Urinary bladder (tissue), 4 donors: ENCODE results near the gene RAB36. TPM values are rescaled to one million over a fixed set of nuclear protein-coding genes. Genes with fewer than 3 reads are reported as not detected.

ENCODE experiments used
- DNase-seq: peaks from one replicate; pipeline ENCODE4 v3.0.0-alpha.2; 2015; ENCODE audit errors: extremely low spot score
- H3K27ac ChIP-seq: one replicate; pipeline ENCODE4 v1.5.1; 2013; ENCODE audit warnings: low read depth, mild to moderate bottlenecking, moderate library complexity
- H3K36me3 ChIP-seq: one replicate; pipeline ENCODE4 v1.6.1; 2013; ENCODE audit warnings: mild to moderate bottlenecking, moderate library complexity; ENCODE audit not compliant: insufficient read depth
- H3K4me1 ChIP-seq: one replicate; pipeline ENCODE4 v1.6.1; 2013; ENCODE audit warnings: mild to moderate bottlenecking, moderate library complexity; ENCODE audit not compliant: insufficient read depth
- H3K4me3 ChIP-seq: one replicate; pipeline ENCODE4 v1.5.1; 2013; ENCODE audit warnings: low read depth, low read length
- WGBS: extraction: QIAGEN DNeasy Blood & Tissue Kit; methylation state at CpG from one replicate; pipeline ENCODE4 v1.1.7; 2013; 5-methylcytosine and 5-hydroxymethylcytosine counted together
- polyA plus RNA-seq: library from polyadenylated mRNA; stranded (reverse); fragments of 200-250 nt; gene quantifications from one replicate; pipeline ENCODE4 v1.2.3, GENCODE V29; 2013
- total RNA-seq: library from RNA; depleted of rRNA; stranded (reverse); fragments of >200 nt; gene quantifications from one replicate; pipeline ENCODE4 v1.2.3, GENCODE V29; 2014
- donor health status: healthy with polysubstance abuse.
- donor health status: healthy.

The RAB36 gene
- total and polyA plus RNA-seq, 2 donors: 2.0 to 3.7 TPM

GRCh38 chr22:23204125-23204488, 58.8 kb downstream of the RAB36 start:
- DNase-seq: no peak

DNA sequence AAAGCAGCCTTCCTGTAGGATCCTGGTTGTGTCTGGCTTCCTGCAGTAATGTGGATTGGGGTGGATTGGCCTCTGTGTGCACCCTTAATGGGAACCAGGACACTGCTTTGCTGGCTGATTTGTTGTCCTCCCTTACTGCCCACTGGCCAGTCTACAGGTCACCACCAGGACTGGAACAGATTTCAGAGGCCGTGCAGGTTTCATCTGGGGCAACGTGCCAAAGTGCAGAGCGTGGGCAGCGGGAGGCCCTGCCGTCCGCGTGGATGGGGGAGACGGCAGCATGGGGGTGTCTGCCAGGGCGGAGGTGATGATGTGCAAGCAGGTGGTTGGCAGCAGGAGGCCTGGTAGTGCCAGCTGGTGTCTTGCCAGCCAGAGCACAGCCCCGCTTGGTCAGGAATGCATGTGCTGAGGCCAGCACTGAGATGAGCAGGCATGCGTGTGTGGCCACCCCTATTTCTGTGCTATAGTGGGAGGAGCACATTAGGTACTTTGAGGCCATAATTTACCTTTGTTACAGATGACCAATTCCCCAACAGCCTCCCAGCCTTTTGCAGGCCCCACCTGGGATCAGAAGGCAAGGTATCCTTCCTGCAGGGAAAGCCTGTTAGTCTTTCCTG, 59.4 kb downstream of the RAB36 start:
- no peaks in the 10 kb centered on the region for H3K4me1 ChIP-seq
- 40% methylated on average over 11 of the region's 11 CpGs for WGBS
- H3K36me3 ChIP-seq: no peaks in the 10 kb centered on the region
- DNase-seq: no peak
- H3K27ac ChIP-seq: no peak overlapping the region
- H3K4me3 ChIP-seq: no peak overlapping the region

More at GRCh38 chr22:23204125-23204488, 58.8 kb downstream of the RAB36 start:
- Histone ChIP-seq H3K4me3 (no peak overlapping the region), H3K36me3 (no peaks in the 10 kb centered on the region), H3K4me1 (no peaks in the 10 kb centered on the region), H3K27ac (no peak overlapping the region)
- 87% methylated on average over 11 of the region's 11 CpGs for WGBS

DNA sequence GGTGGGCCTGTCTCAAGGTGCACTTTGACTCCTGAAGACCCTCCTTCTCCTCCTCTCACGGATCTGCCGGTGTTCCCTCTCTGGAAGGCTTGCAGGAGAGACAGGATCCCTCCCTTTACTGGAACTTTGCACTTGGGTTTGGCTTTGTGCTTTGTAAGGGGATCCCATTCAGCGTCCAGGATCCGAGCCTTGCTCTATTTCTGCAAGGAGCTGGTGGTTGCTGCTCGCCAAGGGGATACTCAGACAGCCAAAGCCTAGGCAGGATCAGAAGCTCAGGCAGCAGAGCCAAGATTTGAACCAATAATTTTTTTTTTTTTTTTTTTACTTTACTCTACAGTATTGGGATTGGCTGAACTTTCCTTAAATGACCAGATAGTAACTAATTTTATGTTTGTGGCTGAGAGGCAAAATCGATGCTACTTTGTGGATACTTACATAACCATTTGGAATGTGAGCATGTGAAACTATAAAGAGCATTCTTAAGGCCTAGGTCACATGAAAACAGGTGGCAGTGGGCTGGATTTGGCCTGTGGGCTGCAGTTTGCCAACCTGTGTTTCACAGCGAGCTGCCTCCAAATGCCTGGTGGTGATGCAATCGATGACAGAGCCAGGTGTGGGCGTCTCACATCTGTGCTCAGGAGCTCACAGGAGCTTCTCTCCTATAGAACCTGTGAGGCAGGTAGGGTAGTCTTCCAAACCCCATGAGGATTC, 60.2 kb downstream of the RAB36 start:
- DNase-seq: no peak
- WGBS: 67% methylated on average over 9 of the region's 9 CpGs
- no peaks in the 10 kb centered on the region for H3K4me1 ChIP-seq
- no peak overlapping the region for H3K4me3 ChIP-seq
- H3K27ac ChIP-seq: no peak overlapping the region
- H3K36me3 ChIP-seq: no peaks in the 10 kb centered on the region

DNA sequence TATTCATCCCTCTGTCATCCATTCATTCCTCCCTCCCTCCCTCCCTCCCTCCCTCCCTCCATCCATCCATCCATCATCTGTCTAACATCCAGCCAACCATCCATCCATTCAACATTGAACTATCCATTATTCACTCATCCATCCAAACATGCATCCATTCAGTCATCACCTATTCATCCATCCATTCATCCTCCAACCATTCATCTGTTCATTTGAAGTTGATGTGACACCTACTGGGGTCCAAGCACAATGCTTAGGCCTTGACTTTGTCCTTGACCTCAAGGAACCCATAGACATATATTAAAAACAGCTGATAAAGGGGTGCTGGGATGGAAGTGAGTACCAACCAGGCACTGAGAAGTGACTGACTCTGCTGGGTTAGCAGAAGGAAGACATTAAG, 61.6 kb downstream of the RAB36 start:
- Histone ChIP-seq H3K4me1 (no peaks in the 10 kb centered on the region), H3K4me3 (no peak overlapping the region), H3K36me3 (no peaks in the 10 kb centered on the region), H3K27ac (no peak overlapping the region)
- no peak for DNase-seq

GRCh38 chr22:23207729-23208393, 62.6 kb downstream of the RAB36 start:
- no peaks in the 10 kb centered on the region for H3K36me3 ChIP-seq
- no peak overlapping the region for H3K27ac ChIP-seq
- no peak for DNase-seq
- 94% methylated on average over 11 of the region's 11 CpGs for WGBS
- H3K4me1 ChIP-seq: no peaks in the 10 kb centered on the region
- H3K4me3 ChIP-seq: no peak overlapping the region

GRCh38 chr22:23210428-23211170, 65.3 kb downstream of the RAB36 start:
- 85% methylated on average over 6 of the region's 6 CpGs for WGBS
- H3K4me3 ChIP-seq: no peak overlapping the region
- H3K4me1 ChIP-seq: no peaks in the 10 kb centered on the region
- H3K27ac ChIP-seq: no peak overlapping the region
- H3K36me3 ChIP-seq: no peaks in the 10 kb centered on the region
- DNase-seq: no peak

- H3K4me3 ChIP-seq: no peak overlapping the region
Measured at GRCh38 chr22:23211622-23212021, 66.3 kb downstream of the RAB36 start.

DNA sequence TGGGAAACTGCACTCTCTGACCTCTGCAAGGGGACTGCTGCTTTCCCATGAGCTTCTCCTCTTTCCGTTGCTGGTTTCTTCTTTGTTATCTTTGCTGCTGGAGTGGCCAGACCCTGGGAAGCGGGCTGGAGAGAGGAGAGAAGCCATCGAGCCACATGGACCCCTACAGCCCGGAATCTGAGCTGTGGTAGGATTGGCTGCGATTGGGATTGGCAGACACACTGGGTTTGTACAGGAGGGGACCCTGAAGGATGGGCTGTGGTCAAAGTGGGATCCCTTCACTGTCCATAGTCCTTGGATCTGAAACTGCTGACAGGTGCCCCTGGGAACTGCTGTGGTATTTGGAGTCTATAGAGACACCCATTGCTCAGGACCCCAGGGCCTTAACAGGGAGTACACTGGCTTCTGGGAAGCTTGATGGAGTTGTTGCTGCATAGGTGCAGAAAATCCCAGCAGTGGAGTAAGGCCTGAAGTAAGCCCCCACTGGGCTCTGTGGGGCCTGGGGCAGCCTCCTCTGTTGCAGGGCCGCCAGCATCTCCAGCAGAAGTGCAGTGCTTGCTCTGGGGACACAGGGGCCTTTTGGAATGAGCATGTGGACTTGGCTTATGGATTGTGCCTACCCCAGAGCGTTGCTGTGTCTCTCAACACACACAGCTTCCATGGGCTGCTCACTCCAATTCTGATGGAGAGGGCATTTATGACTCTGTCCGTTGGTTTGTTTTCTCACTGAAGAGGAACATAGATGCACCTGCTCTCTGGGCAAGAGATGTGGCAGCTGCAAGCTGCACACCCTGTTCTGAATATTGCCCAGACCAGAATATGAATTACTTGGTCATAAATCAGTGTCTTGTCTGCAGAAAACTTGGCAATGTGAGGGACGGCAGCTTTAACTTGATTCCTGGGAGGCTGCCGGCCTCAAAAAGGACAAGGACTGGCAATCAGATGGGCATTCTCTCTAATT, 67.1 kb downstream of the RAB36 start:
- 86% methylated on average over 10 of the region's 10 CpGs for WGBS
- DNase-seq: no peak
- H3K27ac ChIP-seq: no peak overlapping the region
- no peak overlapping the region for H3K4me3 ChIP-seq
- no peaks in the 10 kb centered on the region for H3K36me3 ChIP-seq
- no peaks in the 10 kb centered on the region for H3K4me1 ChIP-seq

More at GRCh38 chr22:23211622-23212021, 66.3 kb downstream of the RAB36 start:
- Histone ChIP-seq H3K36me3 (no peaks in the 10 kb centered on the region), H3K4me1 (no peaks in the 10 kb centered on the region), H3K27ac (no peak overlapping the region)
- no peak for DNase-seq
- 98% methylated on average over 3 of the region's 3 CpGs for WGBS

GRCh38 chr22:23213022-23213555, 67.8 kb downstream of the RAB36 start:
- 92% methylated on average over 13 of the region's 13 CpGs for WGBS
- no peak for DNase-seq
- Histone ChIP-seq H3K4me1 (no peaks in the 10 kb centered on the region), H3K4me3 (no peak overlapping the region), H3K36me3 (no peaks in the 10 kb centered on the region), H3K27ac (no peak overlapping the region)

DNA sequence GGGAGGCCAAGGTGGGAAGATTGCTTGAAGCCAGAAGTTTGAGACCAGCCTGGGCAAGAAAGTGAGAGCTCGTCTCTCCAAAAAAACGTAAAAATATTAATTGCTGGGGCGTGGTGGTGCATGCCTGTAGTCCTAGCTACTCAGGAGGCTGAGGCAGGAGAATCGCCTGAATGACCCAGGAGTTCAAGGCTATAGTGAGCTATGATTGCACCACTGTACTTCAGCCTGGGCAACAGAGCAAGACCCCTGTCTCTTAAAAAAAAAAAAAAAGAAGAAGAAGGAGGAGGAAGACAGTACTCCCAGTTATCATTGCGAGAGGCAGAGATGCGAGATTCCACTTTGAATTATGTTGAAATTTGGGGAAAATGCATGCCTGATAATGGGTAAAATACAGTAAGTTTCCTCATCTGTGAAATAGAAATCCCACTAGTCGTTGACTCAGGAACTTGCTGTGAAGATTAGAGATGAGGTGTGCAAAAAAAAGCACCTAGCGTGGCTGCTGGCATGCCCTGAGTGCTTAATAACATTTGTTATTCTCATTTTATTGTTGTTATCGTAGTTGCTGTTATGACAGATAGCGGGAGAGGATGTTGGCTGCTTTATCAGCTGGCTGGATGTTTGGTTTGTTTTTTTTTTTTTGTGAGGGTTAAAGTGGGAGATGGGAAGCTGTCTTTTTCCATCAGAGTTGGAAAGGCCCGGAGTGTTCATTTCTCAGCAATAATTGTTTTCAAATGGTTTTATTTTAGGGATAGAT, 68.5 kb downstream of the RAB36 start:
- peaks cover under 1% of the 10 kb centered on the region for H3K4me1 ChIP-seq
- 76% methylated on average over 11 of the region's 11 CpGs for WGBS
- DNase-seq: no peak
- H3K36me3 ChIP-seq: no peaks in the 10 kb centered on the region
- H3K4me3 ChIP-seq: no peak overlapping the region
- H3K27ac ChIP-seq: no peak overlapping the region
